NB4 (cell line): ENCODE results near the gene CCR7.

Experiments used
- DNase-seq: peaks from one replicate; pipeline ENCODE4 v3.0.0; 2010; ENCODE audit warnings: low read depth
- H3K4me3 ChIP-seq: one replicate; pipeline ENCODE4 v1.5.1; 2011; ENCODE audit warnings: mild to moderate bottlenecking, low read depth, low read length, moderate library complexity
- MYC ChIP-seq: IDR thresholded peaks from 2 replicates; pipeline ENCODE4 v1.6.1; 2011; ENCODE audit warnings: low read depth, low read length
- POLR2A ChIP-seq: IDR thresholded peaks from 2 replicates; pipeline ENCODE4 v1.6.1; 2011; ENCODE audit warnings: mild to moderate bottlenecking; ENCODE audit not compliant: insufficient read length; ENCODE audit errors: extremely low read depth
- TF ChIP-seq, protein P1 (sequence below): IDR thresholded peaks from one replicate; pipeline ENCODE4 v1.5.1; 2012; ENCODE audit warnings: low read depth, low read length
- TF ChIP-seq, protein P2 (sequence below): IDR thresholded peaks from 2 replicates; pipeline ENCODE4 v1.6.1; 2011; ENCODE audit warnings: low read depth, low read length

The CCR7 gene

DNA sequence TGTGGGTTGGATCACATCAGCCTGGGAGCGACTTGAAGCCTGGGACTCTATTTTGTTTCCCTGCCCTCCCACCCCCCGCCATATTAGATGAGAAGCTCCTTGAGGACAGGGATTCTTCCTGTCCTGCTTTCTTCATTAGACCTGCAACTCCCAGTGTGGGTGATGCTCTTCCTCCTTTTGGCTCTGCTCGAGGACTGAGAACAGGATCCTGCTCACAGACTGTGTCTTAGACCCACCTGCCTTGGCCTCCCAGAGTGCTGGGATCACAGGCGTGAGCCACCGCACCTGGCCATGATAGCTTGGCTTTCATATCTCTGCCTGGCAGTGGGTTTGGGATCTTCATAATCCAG is 42.3 kb downstream of the CCR7 start:
- TF ChIP-seq POLR2A (no peak), MYC (no peak)
- TF ChIP-seq, protein P1, sequence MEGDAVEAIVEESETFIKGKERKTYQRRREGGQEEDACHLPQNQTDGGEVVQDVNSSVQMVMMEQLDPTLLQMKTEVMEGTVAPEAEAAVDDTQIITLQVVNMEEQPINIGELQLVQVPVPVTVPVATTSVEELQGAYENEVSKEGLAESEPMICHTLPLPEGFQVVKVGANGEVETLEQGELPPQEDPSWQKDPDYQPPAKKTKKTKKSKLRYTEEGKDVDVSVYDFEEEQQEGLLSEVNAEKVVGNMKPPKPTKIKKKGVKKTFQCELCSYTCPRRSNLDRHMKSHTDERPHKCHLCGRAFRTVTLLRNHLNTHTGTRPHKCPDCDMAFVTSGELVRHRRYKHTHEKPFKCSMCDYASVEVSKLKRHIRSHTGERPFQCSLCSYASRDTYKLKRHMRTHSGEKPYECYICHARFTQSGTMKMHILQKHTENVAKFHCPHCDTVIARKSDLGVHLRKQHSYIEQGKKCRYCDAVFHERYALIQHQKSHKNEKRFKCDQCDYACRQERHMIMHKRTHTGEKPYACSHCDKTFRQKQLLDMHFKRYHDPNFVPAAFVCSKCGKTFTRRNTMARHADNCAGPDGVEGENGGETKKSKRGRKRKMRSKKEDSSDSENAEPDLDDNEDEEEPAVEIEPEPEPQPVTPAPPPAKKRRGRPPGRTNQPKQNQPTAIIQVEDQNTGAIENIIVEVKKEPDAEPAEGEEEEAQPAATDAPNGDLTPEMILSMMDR = no peak
- TF ChIP-seq, protein P2, sequence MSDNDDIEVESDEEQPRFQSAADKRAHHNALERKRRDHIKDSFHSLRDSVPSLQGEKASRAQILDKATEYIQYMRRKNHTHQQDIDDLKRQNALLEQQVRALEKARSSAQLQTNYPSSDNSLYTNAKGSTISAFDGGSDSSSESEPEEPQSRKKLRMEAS = no peak
- H3K4me3 ChIP-seq = no peak overlapping the region
- no peak for DNase-seq

DNA sequence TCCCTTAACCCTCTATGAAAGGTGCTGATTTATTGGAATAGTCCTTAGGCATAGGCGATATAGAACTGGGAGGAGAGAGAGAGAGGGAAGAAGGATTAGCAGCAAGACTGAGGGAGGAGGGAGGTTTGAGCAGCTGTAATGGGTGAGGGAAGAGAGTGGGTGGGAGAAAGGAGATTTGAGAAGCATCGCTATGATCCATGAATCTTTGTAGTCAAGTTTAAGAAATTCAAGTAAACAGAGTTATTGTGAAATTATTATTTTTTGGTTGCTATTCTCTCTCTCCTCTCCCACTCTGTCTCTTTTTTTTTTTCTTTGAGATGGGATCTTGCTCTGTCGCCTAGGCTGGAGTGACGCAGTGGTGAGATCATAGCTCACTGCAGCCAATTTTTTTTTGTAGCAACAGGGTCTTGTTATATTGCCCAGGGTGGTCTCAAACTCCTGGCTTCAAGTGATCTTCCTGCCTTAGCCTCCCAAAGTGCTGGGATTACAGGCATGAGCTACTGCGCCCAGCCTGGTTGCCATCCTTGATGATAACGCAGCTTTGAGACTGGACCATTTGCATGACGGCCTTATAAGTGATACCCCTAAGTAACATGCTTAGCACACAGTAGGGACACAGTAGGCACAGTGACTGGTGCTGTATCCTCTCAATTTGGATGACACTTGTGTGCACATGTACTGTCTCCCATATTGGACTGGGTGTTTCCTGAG is 42.9 kb downstream of the CCR7 start:
- no peak overlapping the region for H3K4me3 ChIP-seq
- no peak for DNase-seq
- TF ChIP-seq, protein P2 = no peak
- TF ChIP-seq POLR2A = no peak
- TF ChIP-seq, protein P1 = no peak
- no peak for TF ChIP-seq MYC

DNA sequence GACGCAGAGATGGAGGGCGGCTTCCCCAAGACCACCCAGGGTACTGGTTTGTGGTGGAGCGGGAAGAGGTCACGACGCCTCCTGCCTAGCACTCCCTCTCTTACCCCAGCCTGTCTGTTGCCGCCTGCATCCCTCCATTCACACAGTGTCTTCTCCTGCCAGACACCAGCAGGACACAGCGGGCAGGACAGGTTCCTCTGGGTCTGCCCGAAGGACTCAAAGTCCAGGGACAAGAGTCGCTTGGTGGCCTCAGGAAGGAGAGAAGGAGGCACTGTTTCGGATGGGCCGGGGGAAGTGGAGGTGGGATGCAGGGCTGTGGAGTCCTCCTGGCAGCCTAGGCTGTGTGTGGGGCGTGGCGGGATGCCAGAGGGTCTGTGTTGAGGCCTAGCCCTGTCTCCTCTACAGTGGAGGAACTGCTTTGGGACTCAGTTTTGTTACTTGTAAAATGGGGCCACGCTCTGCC is 44.2 kb downstream of the CCR7 start:
- H3K4me3 ChIP-seq = no peak overlapping the region
- no peak for TF ChIP-seq MYC
- TF ChIP-seq POLR2A = no peak
- TF ChIP-seq, protein P1 = no peak
- TF ChIP-seq, protein P2 = no peak
- DNase-seq = no peak

DNA sequence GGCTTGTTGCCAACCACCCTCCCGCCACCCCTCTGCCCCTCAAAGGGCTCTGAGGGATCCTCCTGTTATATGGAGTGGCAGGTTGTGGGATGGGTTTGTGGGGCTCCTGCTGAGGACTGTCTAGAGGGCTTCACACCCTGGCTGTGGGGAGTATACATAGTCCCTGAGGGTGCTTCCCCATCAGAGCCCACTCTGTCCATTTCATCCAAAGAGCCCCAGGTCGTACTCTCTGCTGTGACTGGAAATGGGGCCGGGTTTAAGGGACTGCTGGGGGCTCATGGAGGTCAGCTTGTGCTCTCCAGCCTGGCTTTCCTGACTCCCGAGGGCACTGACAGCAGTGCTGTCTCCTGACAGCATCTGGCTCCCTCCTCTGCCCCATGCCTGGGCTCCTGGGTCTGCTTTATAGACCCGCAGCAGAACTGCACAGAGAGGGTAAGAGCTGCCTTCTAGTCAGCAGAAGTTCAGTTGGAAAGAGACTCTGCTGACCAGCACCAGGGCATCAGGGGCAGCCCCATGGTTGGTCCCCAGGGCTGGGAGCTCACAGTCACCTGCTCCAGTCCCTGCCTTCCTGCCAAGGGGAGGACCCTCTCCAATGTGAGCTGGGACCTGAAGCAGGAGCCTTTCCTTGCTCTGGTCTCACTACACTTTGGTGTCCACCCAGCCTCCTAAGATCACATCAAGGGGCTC is 46.0 kb downstream of the CCR7 start:
- TF ChIP-seq MYC (no peak), POLR2A (no peak)
- TF ChIP-seq, protein P1 = no peak
- TF ChIP-seq, protein P2 = no peak
- DNase-seq = no peak
- H3K4me3 ChIP-seq = no peak overlapping the region

DNA sequence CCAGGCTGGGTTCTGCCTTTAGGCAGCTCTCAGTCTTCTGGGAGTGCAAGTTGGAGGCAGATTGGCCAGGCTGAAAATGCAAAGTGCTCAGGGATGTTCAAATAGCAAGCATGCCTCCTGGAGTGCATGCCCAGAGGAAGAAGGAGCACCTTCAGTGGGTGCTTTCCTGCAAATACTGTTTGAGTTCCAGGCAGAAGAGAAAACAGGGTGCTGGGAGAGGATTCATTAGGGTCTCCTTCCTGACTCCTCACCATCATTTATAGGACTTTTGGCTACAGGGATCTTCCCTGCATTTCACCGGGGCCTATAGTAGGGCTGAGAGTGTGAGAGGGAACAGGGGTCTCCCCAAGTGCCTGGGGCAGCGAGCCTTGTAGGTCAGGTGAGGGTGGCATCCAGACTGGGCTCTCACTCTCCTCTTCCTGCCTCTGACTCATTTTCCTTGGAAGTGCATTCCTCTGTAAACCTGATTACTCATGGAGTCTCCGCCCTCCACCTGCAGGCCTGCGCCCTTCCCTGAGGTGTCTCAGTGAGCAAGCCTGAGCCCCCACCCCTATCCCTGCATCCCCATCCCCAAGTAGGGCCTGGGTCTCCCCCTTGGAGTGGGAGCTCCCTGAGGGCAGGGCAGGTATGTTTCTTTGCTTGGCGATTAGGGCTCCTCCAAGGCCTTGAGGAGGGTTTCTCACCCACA is 46.7 kb downstream of the CCR7 start:
- TF ChIP-seq POLR2A = no peak
- TF ChIP-seq, protein P1 = no peak
- no peak for TF ChIP-seq MYC
- TF ChIP-seq, protein P2 = no peak
- peak overlapping the region; percentile 9 for H3K4me3 ChIP-seq
- no peak for DNase-seq
